NB4 (cell line): ENCODE results near the gene HYAL1.

Source experiments
- CTCF ChIP-seq: IDR thresholded peaks from one replicate; pipeline ENCODE4 v1.5.1; 2012; ENCODE audit warnings: low read depth, low read length
- MAX ChIP-seq: IDR thresholded peaks from 2 replicates; pipeline ENCODE4 v1.6.1; 2011; ENCODE audit warnings: low read depth, low read length
- MYC ChIP-seq: IDR thresholded peaks from 2 replicates; pipeline ENCODE4 v1.6.1; 2011; ENCODE audit warnings: low read depth, low read length
- POLR2A ChIP-seq: IDR thresholded peaks from 2 replicates; pipeline ENCODE4 v1.6.1; 2011; ENCODE audit warnings: mild to moderate bottlenecking; ENCODE audit not compliant: insufficient read length; ENCODE audit errors: extremely low read depth

GRCh38 chr3:50345586-50346234 is 42.3 kb upstream of the HYAL1 start, which contains the start of gene ZMYND10:
- TF ChIP-seq CTCF (no peak), POLR2A (no peak), MAX (no peak), MYC (no peak)
